GM19023 (cell line): ENCODE data around the gene SPEF2.

Experiments
- ATAC-seq: cut with Tn5 transposase; IDR thresholded peaks from one replicate; pipeline ENCODE4 v1.9.1; 2021; ENCODE audit warnings: mild to moderate bottlenecking, moderate library complexity; ENCODE audit not compliant: unreplicated experiment

The SPEF2 gene

DNA sequence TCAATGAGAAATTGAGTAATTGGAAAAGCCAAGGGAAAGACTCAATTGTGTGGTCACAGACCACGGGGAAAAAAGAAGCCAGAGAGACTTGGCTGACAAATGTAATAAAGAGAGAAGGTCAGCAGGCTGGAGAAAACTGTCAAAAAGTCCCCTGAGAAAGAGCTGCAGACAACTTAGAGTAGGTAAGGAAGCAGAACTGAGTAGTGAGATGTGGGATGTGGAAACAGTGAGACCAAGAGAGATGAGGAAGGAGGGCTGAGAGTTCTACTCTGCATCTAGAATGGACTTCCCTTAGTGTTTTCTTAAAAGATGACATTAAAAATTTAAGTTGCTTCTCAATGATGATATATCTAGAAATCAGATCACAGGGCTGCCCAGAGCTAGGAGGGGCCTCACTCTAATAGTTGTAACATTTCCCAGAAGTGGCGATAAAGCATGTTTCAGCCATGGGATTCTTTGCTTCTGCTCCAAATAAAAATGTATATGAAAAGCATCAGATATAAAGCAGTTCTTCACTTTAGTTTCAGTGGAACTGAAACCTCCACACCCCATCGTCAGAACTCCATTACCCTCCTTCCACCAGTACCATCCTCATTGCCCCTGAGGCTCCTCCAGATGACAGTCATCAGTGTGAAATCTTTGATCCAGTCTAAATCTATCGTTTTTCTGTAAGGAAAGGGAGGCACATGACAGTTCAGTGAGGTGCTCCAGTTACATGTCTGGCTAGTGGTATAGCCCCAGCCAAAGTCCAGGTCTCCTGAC, 80.6 kb downstream of the SPEF2 start:
- ATAC-seq: no peak

DNA sequence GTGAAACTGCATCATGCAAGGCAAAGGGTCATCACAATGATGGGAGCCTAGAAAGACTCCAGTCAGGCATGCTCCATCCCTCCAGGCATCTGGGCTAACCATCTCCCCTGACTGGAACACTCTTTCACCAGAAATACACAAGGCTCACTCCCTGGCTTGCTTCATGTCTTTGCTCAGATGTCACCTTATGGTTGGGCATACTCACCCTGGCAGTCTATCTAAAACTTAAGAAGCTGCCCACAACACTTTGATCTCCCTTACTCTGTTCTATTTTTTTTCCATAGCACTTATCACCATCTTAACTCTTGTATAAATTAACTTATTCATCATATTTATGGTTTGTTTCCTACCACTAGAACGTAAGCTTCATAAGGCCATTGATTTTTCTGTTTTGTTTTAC, 90.0 kb downstream of the SPEF2 start:
- ATAC-seq: no peak

DNA sequence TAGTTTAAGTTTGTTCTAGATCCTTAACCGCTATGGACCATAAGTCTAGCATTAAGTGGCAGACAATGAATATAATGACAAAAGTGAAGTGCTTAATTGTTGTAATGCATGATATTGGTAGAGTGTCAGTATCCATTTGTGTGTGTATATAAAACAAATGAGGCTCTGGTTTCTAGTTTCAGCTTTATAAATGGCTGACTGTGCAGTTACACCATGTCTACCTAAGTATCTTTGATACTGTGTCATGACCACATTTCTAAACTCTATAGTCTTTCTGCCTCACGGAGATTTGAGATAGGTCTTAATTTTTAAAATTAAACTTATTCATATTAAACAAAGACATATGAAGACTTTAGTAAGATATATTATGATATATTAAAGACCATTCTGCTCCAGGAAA, 92.0 kb downstream of the SPEF2 start:
- ATAC-seq: no peak

DNA sequence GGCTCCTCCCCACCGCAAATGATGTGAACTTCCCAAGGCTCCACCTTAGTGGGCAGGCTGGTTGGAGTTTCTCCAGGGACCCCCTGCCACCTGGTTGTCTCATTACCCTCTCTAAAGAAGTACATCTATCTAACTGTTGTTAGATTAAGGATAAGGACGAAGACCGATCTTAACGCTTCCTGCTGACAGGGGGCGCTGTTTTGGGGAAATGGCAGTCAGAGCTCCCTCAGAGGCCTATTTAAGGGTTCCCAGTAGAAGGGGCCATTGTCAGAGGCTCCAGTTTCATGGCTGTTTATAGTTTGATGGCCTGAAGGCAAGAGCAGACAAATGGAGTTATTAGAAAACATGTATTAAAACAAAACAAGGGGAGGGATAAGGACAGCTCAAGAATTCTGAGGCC, 100.1 kb downstream of the SPEF2 start:
- no peak for ATAC-seq

DNA sequence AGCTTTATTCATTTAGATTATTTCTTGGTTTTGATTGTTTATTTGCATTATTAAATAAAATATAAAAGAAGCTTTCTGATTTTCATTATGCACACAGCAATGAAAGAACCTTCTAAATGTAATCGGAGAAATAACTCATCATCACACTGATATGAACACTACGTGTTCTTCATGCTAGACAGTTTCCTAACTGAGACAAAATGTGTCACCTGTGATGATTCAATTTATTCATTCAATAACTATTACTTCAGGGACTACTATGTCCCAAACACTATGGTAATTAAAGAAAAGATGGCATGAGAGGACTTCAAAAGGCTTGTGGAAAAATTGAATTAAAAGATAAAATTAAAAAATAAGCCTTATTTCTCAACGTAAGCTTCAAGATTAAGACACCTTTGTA, 118.1 kb downstream of the SPEF2 start:
- ATAC-seq: no peak

DNA sequence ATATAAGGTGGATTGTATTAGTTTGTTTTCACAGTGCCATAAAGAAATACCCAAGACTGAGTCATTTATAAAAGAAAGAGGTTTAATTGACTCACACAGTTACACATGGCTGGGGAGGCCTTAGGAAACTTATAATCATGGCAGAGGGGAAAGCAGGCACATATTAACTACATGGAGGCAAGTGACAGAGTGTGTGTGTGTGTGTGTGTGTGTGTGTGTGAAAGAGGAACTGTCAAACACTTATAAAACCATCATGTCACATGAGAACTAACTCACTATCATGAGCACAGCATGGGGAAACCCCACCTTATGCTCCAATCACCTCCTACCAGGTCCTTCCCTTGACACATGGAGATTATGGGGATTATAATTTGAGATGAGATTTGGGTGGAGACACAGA, 118.6 kb downstream of the SPEF2 start:
- ATAC-seq: no peak

DNA sequence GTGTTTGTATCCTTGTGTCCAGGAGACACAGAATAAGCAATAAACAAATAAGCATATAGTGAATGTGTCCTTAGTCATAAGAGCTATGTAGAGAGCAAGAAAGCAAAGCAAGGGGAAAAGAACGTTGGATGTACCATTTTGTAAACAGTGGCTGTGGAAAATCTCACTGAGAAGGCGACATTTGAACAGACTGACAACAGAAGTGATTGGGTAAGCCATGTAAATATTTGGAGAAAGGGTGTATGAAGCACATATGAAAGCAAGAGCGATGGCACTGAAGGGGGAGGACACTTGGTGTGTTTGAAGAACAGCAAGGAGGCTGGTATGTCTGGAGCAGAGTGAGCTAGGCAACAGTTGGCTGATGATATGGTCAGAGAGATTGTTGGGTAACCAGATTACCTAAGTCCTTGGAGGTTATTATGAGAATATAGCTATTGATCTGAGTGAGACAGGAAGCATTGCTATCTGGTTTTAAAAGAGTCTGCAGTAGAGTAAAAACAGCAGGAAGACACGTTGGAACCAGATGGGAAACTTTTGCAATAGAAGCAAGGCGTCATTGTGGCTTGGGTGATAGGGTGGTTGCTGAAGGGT, 123.6 kb downstream of the SPEF2 start:
- ATAC-seq: no peak

DNA sequence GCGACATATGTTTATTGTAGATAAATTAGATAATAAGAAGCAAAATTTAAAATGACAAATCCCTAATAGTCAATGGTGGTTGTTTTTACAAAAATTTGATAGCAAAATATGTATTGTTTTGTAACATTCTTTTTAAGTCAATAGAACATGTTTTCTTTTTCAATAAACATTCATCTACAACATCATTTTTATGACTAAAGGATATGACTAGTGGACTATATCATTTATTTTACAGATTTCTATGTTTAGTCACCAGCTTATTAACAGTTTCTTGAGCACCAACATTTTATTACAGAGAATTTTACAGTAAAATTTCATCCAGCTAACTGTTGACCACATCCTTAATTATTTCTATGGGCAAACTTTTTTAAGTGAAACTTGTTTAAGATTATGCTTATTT, 124.3 kb downstream of the SPEF2 start:
- no peak for ATAC-seq

DNA sequence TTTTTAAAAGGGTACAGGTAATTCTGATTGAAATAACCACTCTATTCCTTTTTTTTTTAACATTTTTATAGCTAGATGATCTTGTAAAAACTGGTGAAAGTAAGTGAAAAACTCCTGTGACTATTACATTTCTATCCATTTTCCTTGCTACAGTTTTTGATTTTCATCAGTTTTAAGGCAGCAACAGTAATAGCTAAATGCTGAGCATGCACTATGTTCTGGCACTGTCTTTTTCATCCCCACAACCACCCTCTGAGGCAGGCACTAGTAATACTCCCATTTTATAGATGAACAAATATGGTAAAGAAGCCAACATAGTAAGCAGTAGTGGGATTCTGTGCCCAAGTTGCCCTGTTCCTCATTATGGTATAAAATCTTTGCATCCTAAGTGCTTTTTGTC, 126.0 kb downstream of the SPEF2 start:
- ATAC-seq: no peak

DNA sequence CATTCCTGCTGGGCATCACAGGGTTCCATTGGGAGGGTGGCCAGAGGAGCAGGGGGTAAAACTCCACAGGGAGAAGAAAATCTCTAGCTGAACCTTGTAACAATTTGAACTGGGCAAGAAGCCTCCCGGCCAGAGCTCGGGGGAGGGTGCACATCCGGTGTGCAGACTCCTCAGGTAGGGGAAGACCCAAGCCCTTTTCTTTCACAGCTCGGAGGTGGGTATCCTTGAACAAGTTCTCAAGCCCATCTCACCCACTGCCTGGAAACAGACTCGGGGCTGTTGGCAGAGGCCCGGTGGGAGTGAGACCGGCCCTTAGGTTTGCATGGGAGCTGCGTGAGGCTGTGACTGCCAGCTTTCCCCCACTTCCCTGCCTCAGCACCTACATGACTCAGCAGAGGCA, 127.5 kb downstream of the SPEF2 start:
- no peak for ATAC-seq

DNA sequence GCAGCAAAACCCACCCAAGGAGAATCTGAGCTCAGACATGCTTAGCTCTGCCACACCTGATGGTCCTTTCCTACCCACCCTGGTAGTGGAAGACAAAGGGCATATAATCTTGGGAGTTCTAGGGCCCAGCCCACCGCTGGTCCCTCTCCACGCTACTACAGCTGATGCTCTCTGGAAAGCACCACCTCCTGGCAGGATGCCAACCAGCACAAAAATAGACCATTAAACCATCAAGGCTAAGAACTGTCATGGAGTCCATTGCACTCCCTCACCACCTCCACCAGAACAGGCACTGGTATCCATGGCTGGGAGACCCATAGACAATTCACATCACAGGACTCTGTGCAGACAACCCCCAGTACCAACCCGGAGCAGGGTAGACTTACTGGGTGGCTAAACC, 128.0 kb downstream of the SPEF2 start:
- ATAC-seq: no peak

DNA sequence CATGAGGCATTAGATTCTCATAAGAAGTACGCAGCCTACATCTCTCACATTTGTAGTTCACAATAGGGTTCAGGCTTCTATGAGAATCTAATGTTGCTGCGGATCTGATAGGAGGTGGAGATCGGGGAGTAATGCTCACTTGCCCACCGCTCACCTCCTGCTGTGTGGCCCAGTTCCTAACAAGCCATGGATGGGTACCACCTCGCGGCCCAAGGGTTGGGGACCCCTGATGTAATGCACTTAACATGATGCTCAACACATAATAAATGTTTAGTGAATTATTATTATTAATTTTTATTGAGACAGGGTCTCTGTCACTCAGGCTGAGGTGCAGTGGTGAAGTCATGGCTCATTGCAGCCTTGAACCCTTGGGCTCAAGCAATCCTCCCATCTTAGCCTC, 134.3 kb downstream of the SPEF2 start:
- ATAC-seq: no peak

DNA sequence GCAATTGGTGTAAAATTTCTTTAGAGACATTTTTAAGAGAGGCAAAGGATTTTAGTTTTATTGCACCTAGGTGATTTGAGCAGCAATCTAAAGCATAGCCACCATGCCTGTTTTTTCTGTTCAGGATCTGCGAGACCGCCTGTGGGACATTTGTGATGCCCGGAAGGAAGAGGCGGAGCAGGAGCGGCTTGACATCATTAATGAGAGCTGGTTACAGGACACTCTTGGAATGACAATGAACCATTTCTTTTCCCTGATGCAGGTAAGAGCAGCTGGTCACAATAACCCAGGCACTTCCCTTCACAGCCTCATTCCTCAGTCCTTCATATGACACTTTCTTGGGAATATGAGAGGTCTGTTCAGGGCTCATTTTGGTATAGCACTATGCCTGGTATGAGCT, 135.8 kb downstream of the SPEF2 start:
- ATAC-seq: no peak

DNA sequence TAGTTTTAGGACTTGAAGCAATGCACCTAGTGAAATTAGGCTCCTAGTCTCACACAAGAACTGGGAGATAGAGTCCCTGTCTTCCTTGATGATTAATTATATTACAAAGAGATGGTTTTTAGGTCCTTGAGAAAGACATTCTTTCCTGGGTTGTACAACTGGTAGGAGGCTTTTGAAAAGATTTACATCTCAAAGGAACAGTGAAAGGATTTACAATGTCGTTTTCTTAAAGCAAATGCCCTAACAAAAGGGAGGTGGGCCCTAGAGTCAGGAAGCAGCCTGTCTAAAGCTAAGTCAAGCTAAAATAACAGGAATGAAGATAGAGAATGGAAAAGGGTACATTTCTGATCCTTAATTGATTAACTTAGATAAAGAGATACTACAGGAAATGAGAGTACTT, 136.8 kb downstream of the SPEF2 start:
- no peak for ATAC-seq

DNA sequence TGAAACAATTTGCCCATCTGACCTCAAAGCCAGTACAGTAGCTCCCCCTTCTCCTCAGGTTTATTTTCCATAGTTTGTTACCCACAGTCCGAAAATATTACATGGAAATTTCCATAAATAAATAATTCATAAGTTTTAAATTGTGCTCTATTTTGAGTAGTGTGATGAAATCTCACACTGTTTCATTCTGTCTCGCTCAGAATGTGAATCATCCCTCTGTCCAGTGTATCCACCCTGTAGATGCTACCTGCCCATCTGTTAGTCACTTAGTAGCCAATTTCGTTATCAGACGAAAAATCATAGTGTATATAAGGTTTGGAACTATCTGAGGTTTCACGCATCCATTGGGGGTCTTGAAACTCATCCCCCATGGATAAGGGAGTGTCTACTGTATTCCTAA, 138.3 kb downstream of the SPEF2 start:
- ATAC-seq: no peak

DNA sequence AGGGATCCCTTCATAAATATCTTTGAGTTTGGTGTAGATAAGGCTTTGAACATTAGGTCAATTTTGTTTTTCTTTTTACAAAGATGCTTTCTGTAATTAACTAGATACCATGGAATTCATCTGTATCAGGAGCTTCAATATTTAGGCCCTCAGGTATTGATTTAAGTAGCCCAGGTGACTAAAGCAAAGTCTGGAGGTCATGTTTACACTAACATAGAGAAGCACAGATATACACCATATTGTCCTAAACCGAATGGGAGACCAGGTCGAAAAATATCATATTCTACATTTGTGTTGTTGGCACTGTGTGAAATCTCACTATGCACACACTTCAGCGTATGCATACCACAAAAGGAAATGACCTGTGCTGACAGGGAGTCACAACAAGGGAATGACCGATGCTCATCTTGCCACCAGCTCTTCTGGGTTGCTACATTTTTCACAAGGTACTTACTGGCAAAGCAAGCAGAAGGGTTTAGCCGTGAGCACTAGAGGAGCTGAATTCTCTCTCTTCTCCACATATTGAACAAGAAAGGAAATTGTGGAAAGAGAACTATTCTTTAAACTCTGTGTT, 140.6 kb downstream of the SPEF2 start:
- no peak for ATAC-seq

DNA sequence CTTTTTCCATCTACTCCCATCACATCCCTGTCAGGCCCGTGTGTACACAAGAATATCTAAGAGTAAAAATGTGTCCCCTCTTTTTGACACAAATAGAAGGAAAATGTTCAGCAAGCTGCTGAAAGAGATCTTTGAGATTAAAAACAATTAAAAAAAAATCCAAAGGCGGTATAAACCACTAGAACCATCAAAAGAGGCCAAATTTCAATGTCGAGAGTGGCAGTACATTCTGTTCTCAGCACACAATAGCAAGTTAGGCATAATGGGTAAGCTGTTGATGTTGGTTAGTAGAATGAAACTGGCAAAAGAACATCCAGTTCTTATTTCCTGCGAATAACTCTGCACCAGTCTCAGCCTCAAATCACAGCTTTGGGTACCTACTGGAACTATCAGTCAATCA, 143.9 kb downstream of the SPEF2 start:
- no peak for ATAC-seq

DNA sequence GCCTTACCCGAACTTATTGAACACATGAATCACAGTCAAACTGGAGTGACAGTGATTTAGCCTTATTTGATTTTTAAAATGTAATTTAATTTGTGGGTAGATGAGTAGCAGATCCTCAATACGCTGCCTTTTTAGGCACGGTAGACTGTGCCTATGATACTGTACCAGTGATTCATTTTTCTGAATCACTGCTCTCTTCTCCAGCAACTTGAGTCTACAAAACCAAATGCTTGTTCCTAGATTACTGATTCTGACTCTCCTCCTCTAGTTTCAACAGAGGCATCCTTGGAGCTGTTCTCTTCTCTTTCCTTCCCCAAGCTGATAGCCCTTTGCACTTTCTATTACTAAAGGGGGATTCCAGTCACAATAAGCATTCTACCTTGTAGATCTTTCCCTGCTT, 144.7 kb downstream of the SPEF2 start:
- no peak for ATAC-seq

DNA sequence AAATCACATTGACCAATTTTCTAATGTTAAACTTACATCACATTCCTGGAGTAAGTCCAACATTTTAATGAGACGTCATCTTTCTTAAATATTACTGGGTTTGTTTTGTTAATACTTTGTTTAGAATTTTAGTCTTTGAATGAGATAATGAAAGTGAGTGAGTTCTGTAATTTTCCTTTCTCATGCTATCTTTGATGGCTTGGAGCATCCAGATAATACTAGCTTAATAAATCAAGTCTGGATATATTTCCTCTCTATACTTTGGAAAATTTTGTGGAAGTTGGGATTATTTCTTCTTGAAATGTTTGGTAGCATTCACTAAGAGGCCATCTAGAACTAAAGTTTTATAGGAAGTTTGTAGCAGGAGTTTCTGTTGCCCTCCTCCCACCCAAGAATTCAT, 148.3 kb downstream of the SPEF2 start:
- no peak for ATAC-seq

DNA sequence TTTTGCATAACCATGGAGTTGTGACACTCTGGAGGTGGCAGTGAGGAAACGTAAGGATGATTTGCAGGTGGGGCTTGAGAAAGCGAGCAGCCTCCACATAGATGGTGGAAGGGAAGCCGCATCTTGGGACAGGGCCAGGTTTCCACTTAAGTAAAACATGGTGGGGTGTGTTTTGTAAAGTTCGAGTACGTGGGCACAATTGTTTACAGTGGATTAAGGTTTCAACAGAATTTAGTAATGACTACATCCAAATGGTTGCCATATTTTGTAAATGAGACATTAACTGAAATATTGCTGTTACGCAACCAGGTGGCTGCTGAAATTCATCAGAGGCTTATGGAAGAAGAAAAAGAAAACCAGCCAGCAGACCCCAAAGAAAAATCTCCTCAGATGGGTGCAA, 153.6 kb downstream of the SPEF2 start:
- no peak for ATAC-seq

DNA sequence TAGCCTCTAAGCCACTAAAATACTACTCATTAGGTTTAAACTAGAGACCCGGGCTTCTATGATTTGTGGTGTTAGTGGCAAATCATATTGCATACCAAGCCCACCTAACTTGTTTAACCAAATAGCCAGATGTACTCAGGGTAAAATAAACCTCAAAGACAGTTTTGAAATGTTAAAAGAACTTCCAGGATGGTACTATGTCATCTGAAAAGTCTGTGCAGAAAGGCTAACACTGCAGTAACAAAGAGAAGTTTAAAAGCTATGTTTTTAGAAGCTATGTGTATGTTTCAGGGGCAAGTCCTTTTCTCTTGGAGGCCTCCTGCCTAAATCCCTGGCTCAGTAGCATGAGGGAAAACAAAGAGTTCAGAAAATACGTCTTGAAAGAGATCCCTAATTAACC, 154.2 kb downstream of the SPEF2 start:
- ATAC-seq: no peak

DNA sequence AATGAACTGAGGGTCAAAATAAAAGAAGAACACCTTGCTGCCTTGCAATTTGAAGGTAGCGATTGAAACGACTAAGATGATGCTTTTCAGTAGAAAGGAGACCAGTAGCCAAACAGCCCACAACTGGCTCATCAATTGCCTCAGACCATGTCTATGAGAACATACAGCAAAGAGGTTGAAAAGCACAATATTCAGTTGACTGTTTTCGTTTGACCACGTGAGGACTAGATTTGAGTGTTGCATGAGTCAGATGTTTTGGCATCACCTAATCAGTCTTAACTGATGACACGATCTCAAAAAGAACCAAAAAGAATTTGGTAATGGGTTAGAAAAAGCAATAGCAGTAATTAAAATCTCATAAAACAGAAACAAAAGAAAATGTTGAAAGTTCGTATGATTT, 156.3 kb downstream of the SPEF2 start:
- ATAC-seq: no peak

DNA sequence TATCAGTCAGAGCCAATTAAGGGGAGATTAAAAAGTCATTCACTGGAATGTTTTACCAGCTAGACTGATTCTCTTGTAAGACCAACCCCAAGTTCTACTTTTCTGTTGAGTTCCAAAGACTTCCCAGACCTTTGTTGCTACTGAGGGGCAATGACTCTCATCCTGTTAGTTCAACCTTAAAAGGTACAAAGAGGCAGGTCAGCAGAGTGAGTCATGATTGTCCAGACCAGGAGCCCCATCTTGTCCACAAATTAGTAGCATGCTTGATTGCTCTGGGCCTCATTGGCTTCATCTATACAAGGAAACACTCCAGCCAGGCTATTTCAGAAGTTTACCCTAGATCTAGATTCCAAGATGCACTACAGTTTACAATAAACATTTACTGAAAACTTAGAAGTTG, 159.1 kb downstream of the SPEF2 start:
- ATAC-seq: no peak
